AG10803 (cell line): ENCODE measurements around the gene BMP4.

Experiments
- DNase-seq: peaks from one replicate; pipeline ENCODE4 v3.0.0; 2010; ENCODE audit warnings: low read depth
- H3K4me3 ChIP-seq: 2 replicates; pipeline ENCODE4 v1.5.1; 2011; ENCODE audit warnings: mild to moderate bottlenecking, low read length, control low read depth
- CTCF ChIP-seq: conservative IDR thresholded peaks from 2 replicates; pipeline ENCODE4 v1.5.1; 2011; ENCODE audit warnings: mild to moderate bottlenecking, low read length, control low read depth, inconsistent platforms

The BMP4 gene

GRCh38 chr14:53950031-53950793, 6.4 kb downstream of the BMP4 start:
- DNase-seq: no peak
- TF ChIP-seq CTCF: no peak
- H3K4me3 ChIP-seq: no peak overlapping the region

- TF ChIP-seq CTCF: no peak
- DNase-seq: no peak
- no peak overlapping the region for H3K4me3 ChIP-seq
Measured at GRCh38 chr14:53949201-53949600, 7.4 kb downstream of the BMP4 start.

- no peak for TF ChIP-seq CTCF
- no peak overlapping the region for H3K4me3 ChIP-seq
- DNase-seq: no peak
Measured at GRCh38 chr14:53948205-53948884, 8.3 kb downstream of the BMP4 start.

GRCh38 chr14:53947452-53948204, 9.0 kb downstream of the BMP4 start:
- TF ChIP-seq CTCF: no peak
- no peak for DNase-seq
- H3K4me3 ChIP-seq: no peak overlapping the region

- DNase-seq: no peak
- TF ChIP-seq CTCF: no peak
- H3K4me3 ChIP-seq: no peak overlapping the region
Measured at GRCh38 chr14:53947094-53947445, 9.6 kb downstream of the BMP4 start.

GRCh38 chr14:53946404-53947093, 10.1 kb downstream of the BMP4 start:
- no peak for TF ChIP-seq CTCF
- no peak overlapping the region for H3K4me3 ChIP-seq
- DNase-seq: no peak
